Kidney epithelial cell (primary cell): ENCODE measurements around the gene ECE1. TPM values are rescaled to one million over a fixed set of nuclear protein-coding genes. Genes with fewer than 3 reads are reported as not detected.
"Not testable (repeated sequence)": the region's sequence is repeated elsewhere in the genome, so short reads cannot be mapped to it uniquely, and the experiment has no call there.

Source experiments
- DNase-seq: peaks from one replicate; pipeline ENCODE4 v3.0.0-alpha.2; 2010; ENCODE audit warnings: low read depth
- H3K27me3 ChIP-seq: 2 replicates; pipeline ENCODE4 v1.6.0; 2011; ENCODE audit warnings: low read length; ENCODE audit not compliant: control insufficient read depth, insufficient read depth
- H3K36me3 ChIP-seq: 2 replicates; pipeline ENCODE4 v1.5.1; 2011; ENCODE audit warnings: low read length; ENCODE audit not compliant: control insufficient read depth, insufficient read depth
- H3K4me3 ChIP-seq: 2 replicates; pipeline ENCODE4 v1.5.1; 2011; ENCODE audit warnings: low read depth, mild to moderate bottlenecking, control low read depth, low read length
- total RNA-seq: library from RNA; depleted of rRNA; stranded (reverse); fragments of >200 nt; gene quantifications from 2 replicates; pipeline ENCODE4 v1.2.3, GENCODE V29; 2015
- TF ChIP-seq, protein P1 (sequence below): IDR thresholded peaks from 2 replicates; pipeline ENCODE4 v1.5.1; 2011; ENCODE audit warnings: mild to moderate bottlenecking, moderate library complexity, low read length, control low read depth, inconsistent platforms; ENCODE audit not compliant: insufficient read depth, poor library complexity, severe bottlenecking

Gene ECE1
- total RNA-seq, 1 donor from 2014 or later = 181 TPM

DNA sequence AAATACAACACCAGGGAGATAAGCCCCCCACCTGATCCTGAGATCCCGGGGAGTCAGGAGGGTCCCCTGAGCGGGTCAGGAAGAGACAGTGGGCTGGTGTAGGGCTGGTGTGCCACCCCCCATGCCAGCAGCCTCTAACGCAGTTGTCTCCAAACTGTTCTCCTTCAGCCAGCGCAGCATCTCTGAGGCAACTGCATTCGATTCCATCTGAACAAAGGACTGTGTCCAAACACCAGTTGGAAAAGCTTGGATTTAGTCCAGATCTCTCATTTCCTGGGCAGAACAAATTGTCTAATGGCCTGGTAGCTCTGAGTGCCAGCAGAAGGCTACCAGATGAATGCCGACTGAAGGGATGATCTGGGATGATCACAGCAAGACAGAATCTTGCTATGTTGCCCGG is 69.4 kb downstream of the ECE1 start:
- Histone ChIP-seq H3K4me3 (no peak overlapping the region), H3K27me3 (no peaks in the 10 kb centered on the region), H3K36me3 (peaks cover 3% of the 10 kb centered on the region)
- no peak for DNase-seq
- TF ChIP-seq, protein P1, sequence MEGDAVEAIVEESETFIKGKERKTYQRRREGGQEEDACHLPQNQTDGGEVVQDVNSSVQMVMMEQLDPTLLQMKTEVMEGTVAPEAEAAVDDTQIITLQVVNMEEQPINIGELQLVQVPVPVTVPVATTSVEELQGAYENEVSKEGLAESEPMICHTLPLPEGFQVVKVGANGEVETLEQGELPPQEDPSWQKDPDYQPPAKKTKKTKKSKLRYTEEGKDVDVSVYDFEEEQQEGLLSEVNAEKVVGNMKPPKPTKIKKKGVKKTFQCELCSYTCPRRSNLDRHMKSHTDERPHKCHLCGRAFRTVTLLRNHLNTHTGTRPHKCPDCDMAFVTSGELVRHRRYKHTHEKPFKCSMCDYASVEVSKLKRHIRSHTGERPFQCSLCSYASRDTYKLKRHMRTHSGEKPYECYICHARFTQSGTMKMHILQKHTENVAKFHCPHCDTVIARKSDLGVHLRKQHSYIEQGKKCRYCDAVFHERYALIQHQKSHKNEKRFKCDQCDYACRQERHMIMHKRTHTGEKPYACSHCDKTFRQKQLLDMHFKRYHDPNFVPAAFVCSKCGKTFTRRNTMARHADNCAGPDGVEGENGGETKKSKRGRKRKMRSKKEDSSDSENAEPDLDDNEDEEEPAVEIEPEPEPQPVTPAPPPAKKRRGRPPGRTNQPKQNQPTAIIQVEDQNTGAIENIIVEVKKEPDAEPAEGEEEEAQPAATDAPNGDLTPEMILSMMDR = no peak

DNA sequence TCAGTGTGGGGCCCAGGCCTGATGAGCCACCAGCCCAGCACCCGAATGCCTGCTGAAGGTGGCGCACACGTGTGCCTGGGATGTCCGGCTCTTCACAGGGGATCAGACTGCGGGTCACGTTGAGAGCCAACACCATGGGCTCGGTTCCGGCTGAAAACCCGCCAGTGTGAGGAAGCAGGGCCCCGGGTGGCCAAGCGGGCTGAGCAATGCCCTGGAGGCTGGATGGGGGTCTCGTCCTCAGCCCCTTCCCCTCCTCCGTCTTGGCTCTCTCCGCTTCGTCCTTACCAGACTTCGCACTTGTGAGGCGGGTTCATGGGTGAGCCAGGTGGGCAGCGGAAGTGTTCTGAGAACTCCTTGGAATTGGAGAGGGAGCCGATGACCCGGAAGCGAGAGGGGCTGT is 70.6 kb downstream of the ECE1 start:
- Histone ChIP-seq H3K36me3 (peaks cover 2% of the 10 kb centered on the region), H3K27me3 (no peaks in the 10 kb centered on the region), H3K4me3 (no peak overlapping the region)
- DNase-seq = no peak
- TF ChIP-seq, protein P1 = no peak

DNA sequence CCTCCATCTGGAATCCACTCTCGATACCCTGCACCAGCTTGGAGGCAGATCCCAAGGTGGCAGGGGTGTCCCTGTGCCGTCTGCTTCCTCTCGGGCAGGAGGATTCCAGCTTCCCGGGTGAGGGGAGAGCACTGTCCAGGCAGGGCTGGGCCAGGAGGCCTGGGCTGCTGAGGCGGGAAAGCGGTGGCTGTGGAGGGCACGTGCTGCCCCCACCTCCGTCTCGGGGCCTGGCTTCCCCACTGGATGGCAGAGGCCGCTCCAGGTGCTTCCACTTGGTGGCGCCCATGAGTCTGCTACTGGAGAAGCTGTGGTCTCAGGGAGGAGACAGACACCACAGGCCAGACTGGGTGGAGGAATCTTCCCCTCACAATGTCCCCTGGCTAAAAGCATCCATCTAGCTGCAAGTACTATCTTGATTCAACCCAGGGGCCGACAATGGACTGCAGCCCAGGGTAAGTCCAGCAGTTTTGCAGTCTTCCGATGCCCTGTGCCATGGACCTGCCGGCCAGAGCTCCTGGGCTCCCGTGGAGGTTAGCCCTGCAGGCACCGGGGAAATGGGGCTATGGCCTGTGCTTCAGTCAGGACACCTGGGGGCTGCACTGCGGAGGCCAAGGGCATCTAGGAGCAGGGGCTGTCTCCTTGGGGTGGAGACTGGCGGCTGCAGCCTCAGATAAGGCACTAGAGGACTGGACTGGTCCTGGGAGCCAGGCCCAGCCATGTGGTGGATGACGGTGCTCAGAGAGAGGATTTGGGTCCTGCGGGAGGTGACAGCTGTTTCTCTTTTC is 72.3 kb downstream of the ECE1 start:
- TF ChIP-seq, protein P1 = peak; percentile 56
- no peak overlapping the region for H3K4me3 ChIP-seq
- H3K36me3 ChIP-seq = peaks cover 1% of the 10 kb centered on the region
- no peak for DNase-seq
- no peaks in the 10 kb centered on the region for H3K27me3 ChIP-seq

DNA sequence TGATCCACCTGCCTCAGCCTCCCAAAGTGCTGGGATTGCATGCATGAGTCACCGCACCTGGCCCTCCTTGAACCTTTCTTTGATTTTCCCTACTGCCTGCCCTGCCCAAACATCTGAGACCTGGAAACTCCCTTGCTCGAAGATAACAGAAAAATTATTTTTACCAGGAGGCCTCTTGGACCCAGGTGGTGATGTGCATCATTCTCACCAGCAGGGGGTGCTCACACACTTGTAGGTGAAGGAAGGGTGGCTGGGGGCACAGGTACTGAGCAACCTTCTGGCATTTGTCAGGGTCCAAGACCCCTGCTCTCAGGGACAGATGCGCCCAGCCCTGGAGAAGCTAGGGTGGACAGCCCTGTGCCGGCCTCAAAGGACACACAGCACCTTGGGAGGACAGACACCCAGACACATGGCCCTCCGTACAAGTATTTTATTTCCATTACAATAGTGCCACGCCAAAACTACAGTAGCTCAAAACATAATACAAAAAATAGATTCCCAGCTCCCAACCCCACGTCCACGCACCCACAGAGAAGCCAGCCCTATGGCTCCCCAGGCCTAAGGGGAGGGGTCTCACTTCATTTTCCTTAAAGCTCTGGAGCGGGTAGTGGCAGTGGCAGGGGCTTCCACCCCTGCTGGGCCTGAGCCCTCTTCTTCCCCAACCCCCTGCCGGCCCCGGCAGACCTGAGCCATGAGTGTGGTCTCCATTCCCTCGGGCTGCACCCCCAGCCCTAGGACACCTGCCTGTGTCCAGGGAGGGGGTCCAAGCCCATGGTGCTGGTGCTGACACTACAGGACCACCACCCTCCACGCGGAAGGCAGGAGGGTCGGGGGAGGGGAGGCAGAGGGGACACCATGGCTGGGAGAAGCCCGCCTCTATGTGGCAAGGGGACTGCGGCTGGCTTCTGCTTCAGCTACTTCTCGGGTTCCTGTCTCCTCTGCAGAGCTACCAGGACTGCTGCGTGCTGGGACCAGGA is 73.1 kb downstream of the ECE1 start:
- no peak overlapping the region for H3K4me3 ChIP-seq
- TF ChIP-seq, protein P1 = peak; percentile 85
- H3K27me3 ChIP-seq = no peaks in the 10 kb centered on the region
- no peak for DNase-seq
- peaks cover 1% of the 10 kb centered on the region for H3K36me3 ChIP-seq

DNA sequence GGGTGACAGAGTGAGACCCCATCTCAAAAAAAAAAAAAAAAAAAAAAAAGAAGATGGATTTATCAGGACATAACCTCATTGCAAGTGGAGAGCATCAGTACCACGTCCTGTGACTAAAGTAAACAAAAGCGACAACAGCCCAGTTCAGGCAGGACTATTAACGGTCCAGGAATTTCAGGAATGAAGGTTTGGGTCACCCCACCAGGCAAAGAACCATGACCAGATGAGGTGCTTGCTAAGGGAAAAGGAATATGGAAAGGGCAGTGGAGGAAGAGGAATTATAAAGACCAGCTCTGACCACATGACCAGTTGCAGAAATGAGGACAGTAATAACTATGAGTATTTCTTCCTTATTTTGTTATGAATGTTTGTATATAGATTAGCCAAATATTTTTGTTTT is 78.1 kb downstream of the ECE1 start:
- no peak for DNase-seq
- Histone ChIP-seq H3K36me3 (no peaks in the 10 kb centered on the region), H3K4me3 (no peak overlapping the region), H3K27me3 (no peaks in the 10 kb centered on the region)
- TF ChIP-seq, protein P1 = no peak

DNA sequence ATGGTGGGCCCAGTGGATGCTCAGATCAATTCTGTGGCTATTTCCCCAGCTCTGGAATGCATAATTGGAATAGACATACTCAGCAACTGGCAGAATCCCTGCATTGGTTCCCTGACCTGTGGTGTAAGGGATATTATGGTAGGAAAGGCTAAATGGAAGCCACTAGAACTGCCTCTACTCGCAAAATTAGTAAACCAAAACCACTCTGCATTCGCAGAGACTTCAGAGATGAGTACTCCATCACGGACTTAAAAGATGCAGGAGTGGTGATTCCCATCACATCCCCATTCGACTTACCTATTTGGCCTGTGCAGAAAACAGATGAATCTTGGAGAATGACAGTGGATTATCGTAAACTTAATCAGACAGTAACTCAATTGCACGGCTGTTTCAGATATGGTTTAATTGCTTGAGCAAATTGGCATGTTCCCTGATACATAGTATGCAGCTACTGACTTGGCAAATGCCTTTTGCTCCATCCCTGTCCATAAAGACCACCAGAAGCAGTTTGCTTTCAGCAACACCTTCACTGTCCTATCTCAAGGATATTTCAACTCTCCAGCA is 82.0 kb downstream of the ECE1 start:
- not testable (repeated sequence) for H3K27me3 ChIP-seq, DNase-seq, H3K36me3 ChIP-seq, H3K4me3 ChIP-seq
